GM12892 (cell line): ENCODE measurements around the gene HOXA3.

ENCODE experiments used
- POLR2A ChIP-seq: IDR thresholded peaks from 2 replicates; pipeline ENCODE4 v1.6.1; 2011; ENCODE audit warnings: low read depth, low read length, control low read depth
- POLR2AphosphoS5 ChIP-seq: IDR thresholded peaks from 2 replicates; pipeline ENCODE4 v1.6.1; 2011; ENCODE audit warnings: low read depth, low read length, control low read depth
- TAF1 ChIP-seq: IDR thresholded peaks from 2 replicates; pipeline ENCODE4 v1.6.1; 2011; ENCODE audit warnings: low read depth, mild to moderate bottlenecking, control low read depth, low read length, borderline replicate concordance

DNA sequence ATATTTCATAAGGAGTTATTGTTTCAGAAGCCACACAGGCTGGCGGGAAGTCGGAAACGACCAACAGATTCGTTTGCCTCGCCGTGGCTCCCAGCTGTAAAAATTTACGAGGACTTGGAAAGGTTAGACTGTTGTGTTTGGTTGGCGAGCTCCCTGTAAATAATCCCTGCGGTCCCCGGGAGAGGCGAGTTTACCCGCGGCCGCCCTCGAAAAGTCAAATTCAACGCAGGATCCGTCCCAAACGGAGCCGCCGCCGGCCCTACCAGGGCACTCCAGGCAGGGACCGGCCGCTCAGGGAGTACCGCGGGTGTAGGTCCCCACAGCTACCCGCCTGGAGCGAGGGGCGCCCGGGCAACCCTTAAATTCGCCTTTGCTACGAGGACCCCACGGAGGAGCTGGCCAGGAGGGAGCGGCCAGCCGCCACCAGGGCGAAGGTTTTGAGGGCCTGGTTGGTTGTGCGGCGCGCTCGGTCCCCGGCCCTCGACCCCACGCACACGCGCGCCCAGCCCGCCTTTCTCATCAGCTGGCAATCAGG is 13.7 kb upstream of the HOXA3 start:
- no peak for TF ChIP-seq TAF1
- no peak for TF ChIP-seq POLR2A
- no peak for TF ChIP-seq POLR2AphosphoS5
